HCEC 1CT (cell line): ENCODE results near the gene NAMPT.
"Not testable (repeated sequence)": the region's sequence is repeated elsewhere in the genome, so short reads cannot be mapped to it uniquely, and the experiment has no call there.

Source experiments
- DNase-seq: peaks from one replicate; pipeline ENCODE4 v3.0.0-alpha.2; 2017

Gene NAMPT

DNA sequence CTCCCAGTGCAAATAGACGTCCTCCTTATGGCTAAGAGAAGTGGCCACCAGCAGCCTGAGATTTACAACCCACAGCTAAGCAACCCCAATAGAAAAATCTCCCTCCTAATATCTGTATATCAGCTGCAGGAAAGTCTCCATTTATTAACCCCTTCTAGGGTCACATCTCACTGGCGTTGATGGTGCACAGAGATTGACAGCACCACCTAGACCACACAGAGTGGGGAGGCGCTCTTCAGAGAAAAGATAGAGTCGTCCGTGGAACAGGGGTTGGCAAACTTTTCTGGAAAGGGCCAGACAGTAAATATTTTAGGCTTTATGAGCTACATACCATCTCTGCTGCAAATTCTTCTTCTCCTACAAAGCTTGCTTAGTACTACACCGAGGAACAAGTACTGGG lies 60.0 kb downstream of the NAMPT start:
- no peak for DNase-seq

DNA sequence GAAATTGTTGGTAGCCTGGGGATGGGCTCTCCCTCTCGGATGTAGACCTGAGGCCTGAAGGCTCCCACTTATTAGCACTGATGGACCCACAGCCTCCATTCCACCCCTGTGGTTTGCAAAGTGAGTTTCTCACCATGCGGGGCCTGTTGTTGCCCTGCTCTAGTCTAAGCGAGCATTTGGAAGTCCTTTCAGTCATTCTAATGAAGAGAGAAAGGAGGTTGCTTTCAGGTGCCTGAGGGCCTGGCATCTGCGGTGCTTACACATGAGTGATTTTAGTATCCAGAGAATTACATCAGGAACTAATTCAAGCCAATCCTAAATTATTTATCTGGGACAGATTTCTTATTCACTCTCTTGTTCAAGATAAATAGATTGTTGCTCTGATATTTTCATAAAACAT lies 61.6 kb downstream of the NAMPT start:
- no peak for DNase-seq

DNA sequence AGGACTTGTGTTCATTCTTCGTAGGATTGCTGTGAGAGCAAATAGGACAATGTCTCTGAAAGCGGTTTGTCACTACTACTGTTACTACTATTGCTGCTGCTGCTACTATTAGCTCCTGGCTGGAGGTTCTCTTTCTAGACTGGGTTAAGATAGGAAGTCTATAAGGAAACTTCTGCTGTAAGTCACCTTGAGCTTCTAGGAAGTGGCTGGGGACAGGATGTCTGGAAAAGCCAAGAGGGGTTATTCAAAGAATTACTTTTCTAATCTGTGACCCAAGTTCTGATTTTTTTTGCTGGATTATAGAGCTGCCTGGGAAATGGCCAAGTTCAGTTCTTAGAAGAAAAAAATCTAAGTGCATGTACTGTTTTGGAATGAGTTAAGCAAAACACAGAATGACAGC lies 62.2 kb downstream of the NAMPT start:
- DNase-seq = no peak

DNA sequence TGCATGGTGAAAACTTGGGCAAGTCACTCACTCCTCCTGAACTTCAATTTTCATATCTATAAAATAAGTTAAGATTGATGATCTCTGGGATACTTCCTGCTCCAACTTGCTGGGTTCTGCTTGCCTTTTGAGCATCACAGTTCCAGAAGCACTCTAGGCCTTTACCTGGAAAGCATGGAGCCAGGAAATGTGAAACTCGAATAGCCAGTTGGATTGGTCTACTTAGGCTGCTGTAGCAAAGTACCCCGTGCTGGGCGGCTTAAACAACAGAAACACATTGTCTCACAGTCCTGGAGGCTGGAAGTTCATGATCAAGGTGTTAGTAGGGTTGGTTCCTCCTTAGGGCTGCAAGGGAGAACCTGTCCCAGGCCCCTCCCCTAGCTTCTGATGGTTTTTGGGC lies 64.5 kb downstream of the NAMPT start:
- DNase-seq = no peak

DNA sequence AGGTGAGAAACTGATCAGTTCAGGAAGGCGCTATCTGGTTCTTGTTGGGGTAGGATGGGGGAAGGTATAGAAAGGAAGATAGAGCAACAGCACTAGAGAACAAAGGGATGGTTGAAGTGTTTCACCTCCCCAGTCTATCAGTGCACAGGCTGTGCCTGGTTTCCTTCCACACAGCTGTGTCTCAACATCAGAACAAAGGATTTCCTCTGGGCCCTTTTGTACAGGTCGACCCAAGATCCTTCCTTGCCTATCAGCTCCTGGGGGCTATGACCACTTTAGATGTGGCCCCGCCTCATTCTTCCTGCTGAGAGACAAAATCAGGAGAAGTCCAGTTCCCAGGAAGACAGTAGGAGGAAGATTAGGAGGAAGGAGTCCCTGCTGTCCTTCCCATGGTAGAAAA lies 65.6 kb downstream of the NAMPT start:
- DNase-seq = no peak

DNA sequence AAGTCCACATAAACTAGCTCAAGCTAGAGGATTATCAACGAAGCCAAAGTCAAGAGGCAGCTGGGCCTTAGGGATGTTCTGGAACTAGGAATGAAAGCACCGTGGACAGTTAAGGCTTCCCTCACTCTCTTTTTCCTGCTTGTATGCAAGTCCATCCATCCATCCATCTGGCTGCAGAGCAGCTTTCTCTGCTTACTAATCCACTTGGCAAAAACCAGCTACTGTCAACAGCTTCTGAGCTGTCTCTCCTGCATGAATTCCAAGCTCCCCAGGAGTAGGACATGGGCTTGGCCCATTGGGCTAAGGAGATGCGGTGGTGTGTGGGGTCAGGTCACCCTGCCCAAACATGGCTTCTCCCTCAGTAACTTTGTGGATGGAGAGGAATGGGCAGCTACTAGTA lies 66.2 kb downstream of the NAMPT start:
- peak; percentile 33 for DNase-seq

DNA sequence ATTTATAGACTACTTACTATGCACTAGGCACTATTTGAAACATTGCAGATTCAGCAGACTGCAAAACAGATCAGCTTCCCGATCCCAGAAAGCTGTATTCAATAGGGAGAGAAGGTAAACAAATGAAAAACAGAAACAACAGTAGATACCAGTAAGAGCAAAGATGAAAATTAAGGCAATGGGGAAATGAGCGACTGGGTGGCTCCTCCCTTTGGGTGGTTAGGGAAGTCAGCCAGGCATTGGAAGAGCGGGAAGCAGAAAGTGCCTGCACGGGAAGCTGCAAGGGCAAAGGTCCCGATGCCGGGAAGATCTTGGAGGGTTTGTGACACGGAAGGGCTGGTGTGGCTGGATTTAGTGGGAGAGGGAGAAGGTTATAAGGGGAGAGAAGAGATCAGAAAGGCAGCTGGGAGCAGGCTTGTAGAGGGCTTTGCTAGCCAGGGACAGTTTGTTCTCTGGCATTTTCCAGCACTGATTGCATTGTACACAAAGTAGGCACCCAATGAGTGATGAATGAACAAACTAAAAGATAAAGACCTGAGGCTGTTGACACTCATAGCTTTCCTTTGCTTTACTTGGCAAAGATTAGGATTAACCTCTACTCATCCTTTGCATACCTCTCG lies 67.8 kb downstream of the NAMPT start:
- DNase-seq = peak; percentile 87

DNA sequence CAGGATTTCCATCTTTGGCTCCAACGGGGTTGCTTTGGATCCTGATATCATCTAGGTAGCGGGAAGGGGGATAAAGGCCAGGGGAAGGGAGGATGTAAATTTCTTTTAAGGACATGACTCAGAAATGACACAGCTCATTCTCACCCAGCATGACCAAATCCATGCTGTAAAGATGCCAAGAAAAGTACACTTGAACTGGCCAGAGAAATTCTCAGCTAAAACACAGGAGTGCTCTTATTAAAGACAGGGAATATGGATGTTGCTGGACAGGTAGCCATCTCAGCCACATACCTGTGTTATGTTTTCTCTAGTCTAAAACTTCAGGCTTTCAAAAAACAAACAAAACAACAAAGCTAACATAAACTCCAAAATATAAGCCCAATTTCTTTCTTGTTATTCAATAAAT lies 68.3 kb downstream of the NAMPT start:
- peak; percentile 98 for DNase-seq

DNA sequence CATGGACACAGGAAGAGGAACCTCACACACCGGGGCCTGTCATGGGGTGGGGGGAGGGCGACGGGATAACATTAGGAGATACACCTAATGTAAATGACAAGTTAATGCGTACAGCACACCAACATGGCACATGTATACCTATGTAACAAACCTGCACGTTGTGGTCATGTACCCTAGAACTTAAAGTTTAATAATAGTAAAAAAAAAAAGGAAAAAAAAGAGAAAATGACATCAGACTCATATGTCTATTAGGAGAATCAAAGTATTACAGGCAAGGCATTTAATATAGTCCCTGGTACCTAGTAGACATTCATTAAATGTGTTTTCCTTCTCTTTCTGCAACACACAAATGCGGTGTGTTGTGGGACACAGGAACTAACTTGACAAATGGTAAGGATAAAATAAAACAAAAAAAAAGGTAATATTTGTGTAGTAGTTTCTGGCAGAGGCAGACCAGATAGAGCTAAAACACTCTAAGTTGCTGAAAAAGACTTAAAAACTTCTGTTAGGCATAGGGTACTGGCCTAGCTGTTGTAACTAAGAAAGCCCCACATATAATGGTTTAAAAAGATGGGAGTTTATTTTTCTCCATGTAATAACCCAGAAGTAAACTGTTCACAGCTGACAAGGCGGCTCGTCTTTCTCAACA lies 68.8 kb downstream of the NAMPT start:
- DNase-seq = no peak

DNA sequence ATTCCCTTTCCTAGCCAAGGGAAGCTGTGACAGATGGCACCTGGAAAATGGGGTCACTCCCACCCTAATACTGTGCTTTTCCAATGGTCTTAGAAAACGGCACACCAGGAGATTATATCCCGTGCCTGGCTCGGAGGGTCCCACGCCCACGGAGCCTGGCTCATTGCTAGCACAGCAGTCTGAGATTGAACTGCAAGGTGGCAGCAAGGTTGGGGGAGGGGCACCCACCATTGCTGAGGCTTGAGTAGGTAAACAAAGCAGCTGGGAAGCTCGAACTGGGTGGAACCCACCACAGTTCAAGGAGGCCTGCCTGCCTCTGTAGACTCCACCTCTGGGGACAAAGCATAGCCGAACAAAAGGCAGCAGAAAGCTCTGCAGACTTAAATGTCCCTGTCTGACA lies 75.8 kb downstream of the NAMPT start:
- not testable (repeated sequence) for DNase-seq

DNA sequence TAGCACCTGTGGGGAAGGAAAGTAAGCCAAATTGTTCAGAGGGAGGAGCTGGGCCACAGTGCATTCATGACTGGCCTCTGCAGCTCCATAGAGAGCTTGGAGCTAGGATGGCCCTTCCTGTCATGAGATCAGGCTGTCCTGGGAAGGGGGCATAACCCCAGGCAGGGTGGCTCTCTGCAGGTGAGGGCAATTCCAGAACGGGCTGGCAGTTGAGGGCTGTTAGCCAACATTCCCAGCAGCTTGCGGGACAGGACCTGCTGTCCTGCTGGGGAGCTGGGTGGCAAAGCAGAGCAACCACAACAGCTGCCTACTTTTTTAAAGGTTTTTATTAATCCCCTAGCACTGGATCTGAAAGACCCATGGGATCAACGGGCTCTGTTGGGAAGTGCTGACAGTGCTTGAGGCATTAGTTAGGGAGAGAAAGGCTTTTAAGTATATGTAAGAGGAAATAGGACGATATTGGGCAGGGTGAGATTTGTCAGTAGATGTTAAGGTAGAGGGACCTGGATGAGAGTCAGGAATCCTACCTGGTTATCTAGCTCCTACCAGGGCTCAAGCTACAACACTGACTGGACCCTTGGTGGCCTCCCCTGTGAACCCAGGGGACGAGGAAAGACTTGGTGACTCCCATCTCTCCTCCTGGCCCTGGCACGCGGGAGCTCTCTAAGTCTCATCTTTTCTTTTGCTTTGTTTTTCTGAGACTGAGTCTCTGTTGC lies 77.8 kb downstream of the NAMPT start:
- no peak for DNase-seq

DNA sequence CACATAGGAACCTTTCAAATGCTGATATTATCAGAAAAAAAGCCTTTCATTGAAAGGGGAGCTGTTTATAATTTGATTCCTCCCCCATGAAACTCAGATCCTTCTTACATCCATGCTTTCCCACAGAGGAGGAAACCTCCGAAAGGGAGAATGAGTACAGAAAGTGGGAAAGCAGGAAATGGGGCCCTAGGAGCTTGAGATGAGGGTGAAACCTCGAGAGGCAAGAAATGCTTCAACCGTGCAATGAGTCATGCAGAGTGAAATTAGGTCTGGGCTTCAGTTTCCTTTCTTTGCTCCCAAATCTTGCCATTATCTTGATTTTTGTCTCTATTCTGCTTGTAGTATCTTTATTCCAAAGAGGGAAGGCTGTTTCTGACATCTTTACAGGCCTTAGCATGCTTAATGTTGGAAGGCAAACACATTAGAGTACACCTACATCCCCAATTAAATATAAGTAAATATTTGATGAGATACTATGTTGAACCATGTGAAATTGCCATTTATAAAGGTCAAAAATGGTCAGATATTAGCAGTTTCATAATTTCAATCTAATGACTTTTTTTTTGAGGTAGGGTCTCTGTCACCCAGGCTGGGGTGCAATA lies 79.1 kb downstream of the NAMPT start:
- peak; percentile 24 for DNase-seq

DNA sequence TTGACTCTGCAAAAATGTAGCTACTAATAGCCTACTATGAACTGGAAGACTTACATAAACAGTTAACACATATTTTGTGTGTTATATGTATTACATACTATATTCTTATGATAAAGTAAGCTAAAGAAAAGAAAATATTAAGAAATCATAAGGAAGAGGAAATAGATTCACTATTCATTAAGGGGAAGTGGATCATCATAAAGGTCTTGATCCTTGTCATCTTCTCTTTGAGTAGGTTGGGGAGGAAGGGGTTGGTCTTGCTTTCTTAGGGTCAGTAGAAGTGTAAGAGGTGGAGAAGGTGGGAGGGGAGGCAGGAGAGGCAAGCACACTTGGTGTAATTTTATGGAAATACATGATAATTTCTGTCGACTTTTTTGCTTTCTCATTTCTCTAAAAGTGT lies 81.3 kb downstream of the NAMPT start:
- no peak for DNase-seq

DNA sequence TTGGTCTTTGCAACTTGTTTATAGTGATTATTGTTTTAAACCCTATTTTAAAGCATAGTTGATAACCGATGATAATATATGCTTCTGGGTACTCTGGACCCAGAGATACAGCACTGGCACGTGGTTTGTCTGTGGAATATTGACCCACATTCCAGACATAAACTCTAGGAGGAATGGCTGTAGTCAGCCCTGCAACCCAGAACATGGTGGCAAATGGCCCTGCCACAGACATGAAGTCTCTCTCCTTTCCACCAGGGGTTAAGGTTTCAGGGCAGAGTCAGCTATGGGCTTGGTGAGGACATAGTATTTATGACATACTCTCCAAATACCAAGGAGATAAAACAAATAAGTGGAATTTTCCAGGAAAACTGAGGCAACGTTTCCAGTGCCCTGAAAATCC lies 83.6 kb downstream of the NAMPT start:
- no peak for DNase-seq

DNA sequence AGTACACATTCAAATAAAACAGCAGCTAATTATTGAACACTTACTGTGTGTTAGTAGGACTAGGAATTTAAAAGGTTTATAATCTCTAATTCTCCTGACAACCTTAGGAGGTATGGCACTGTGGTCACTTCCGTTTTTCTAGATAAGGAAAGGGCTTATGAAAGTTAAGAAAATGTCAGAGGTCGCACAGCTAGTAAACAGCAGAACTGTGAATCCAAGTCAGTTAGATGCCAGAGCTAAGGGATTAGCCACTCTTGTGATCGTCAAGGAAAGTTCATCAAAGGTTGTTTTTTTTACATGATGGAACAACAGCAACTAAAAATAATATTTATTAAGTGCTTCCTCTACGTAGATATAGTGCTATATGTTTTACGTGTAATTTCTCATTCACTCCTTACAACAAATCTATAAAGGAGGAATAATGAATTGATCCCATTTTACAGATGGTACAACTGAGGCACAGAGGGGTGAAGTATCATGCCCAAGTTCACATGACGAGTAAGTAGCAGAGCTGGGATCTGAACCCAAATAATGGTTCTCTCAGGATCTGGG lies 84.9 kb downstream of the NAMPT start:
- no peak for DNase-seq

DNA sequence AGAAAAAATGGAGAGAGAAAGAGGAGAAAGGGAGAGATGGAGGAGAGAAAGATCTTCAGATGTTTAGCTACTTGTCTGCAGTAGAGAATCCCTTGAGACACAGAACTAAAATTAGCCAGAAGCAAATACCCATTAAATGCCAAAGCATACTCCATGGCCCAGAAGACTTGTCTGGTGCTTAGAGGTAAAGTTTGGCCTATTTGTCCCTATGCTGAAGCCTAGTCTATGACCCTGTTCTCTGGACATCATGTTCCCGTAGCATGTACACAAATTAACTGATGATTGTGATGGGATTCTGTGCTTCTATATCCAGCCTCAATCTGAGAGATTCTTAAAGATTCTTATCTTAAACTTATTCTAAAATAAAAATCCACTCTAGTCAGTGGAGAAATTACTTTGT lies 85.8 kb downstream of the NAMPT start:
- DNase-seq = no peak
